ENCODE data around the gene NAGK. TPM values are rescaled to one million over a fixed set of nuclear protein-coding genes. Genes with fewer than 3 reads are reported as not detected.

The NAGK gene
- total and polyA plus RNA-seq, 2 experiments from 2014 or later: 47.0 to 55.6 TPM

DNA sequence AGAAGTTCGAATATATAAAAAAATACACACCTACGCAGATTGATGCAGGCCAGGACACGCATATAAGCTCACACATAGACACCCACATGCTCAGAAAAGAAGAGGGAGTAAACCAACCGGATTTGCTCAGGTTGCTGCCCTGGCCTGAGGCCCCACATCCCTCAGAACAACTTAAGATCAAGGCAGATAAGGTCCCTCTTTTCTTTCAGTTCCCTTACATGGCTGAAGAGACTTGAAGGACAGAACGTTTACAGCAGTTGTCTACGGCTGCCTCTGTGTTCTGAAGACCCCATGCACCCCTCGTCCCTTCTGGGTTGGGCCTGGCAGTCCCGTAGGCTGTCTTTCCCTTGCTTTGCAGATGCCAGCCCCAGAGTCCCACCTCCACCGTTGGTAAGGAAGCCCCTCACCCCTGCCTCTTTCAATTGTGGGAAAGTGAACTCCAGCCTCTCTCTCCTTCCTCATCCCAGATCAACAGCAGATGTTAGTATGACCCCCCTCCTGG is 4.3 kb upstream of the NAGK start (continued):
- TF ChIP-seq ZNF462 (CRISPR knock-in tag; IDR thresholded peaks at IDR 0.05) (no peak), REST (IDR thresholded peaks at IDR 0.05; ENCODE audit: unreplicated experiment) (no peak), JUNB (IDR thresholded peaks at IDR 0.05; ENCODE audit: unreplicated experiment) (no peak), ZNF331 (CRISPR knock-in tag; IDR thresholded peaks at IDR 0.05; ENCODE audit: low read depth) (no peak), EZH2 (IDR thresholded peaks at IDR 0.05; ENCODE audit: low read depth, unreplicated experiment) (no peak)

Data from GM23338 (cell line).